ELR (cell line): Measurements from ENCODE around the gene FAM168A.
A peak's percentile ranks its signal among the peaks of the same experiment; 100 is the strongest.
"Not testable (repeated sequence)": the region's sequence is repeated elsewhere in the genome, so short reads cannot be mapped to it uniquely, and the experiment has no call there.

Experiments used
- DNase-seq: peaks from one replicate; pipeline ENCODE4 v3.0.0-alpha.2; 2015; ENCODE audit warnings: low read depth

Gene FAM168A

DNA sequence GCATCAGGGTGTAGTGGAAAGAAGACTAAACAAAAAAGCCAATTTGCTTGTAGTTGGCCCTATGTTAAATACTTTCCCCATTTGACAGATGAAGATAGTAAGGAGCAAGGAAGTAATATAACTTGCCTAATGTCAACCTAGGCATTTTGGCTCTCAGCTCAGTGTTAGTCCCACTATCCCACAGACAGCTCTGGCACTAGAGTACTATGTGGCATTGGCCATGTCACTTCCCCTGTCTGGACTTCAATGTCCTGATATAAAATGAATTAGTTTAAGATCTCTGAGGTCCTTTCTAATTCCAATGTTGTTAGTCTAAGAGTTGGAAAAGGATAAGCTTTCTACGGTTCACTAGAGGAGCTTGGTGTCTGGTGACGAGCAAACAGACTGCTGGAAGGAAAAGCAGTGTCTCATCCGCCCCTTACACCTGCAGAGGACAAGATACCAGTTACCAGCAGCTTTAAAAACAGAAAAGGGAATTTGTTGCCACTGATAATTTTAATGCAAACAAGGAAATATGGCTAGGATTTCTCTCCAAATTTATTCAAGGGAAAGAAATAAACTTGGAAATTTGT lies 129.2 kb downstream of the FAM168A start:
- no peak for DNase-seq

DNA sequence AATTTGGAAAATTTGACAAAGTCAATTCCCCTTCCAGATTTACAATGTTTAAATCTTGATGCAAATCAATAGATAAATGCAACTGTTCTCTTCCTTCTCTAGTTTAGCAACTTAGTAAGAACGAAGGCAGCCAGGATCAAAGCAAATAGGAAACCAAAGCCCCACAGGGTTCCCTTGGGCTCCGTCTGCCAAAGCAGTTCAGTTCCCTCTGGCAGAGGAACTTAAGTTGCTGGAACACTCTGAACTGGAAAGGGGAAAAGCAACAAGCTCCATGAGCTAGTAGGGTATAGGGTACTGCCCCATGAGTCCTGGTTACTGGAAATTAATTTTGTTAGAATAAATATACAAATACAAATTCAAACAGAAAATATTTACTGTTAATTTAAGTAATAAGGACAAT lies 130.4 kb downstream of the FAM168A start:
- DNase-seq = no peak

DNA sequence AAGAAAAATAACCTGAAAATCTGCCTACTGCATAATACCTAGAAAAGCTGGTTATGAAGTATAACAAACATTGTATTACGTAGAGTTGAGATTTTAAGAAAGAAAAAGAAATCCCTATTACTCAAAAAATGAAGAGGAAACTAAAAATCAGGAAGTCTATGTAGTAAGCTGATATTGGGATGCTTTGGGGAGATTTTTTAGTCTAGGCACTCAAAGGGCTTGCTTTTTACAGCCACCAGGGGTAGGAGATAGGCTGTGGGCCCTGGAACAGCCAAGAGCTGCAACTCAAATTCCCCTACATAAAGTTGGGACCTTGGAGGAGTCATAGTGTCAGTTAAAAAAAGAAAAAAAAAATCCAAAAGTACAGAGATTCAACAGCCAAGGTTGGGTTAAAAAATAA lies 131.3 kb downstream of the FAM168A start:
- DNase-seq = no peak

DNA sequence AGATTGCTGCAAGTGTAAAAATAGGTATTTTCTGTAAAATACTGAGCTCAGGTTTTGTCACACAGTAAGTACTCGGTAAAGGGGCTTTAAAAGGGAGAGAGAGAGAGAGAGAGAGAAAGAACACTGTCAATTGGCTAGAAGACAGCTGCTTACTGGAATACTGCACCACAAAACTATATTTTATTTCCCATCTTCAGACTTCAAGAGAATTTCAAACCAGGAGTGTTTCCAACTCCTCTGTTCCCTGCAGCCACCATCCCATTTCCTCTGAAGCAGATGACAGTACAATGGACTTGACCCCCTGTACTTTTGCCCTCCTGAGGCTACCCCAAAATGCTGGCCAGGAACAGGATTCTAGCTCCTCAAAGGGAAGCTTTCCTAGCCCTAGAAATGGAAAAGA lies 132.0 kb downstream of the FAM168A start:
- no peak for DNase-seq

DNA sequence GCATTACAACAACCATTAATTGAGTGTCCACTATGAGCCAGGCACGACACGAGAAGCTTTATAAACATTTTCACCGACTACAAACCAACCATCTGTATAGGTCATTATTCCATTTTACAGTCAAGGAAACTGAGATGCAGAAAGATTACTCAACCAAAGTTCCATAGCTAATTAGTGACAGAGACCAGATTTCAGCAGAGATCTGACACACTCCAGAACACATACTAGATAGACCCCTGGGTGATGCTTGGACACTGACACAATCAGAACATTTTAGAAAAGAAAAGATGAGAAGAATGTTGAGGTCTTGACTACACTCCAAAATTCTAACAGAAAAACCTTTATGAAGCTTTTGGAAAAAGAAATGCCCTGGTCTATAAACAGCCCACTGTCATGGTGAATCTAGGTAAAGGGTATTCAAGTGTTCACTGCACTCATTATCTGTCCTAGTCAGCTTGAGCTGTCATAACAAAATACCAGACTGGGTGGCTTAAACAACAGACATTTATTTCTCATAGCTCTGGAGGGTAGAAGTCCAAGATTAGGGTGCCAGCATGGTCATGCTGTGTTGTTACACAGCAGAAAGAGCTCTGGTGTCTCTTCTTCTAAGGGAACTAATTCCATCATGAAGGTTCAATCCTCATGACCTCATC lies 132.8 kb downstream of the FAM168A start:
- no peak for DNase-seq

DNA sequence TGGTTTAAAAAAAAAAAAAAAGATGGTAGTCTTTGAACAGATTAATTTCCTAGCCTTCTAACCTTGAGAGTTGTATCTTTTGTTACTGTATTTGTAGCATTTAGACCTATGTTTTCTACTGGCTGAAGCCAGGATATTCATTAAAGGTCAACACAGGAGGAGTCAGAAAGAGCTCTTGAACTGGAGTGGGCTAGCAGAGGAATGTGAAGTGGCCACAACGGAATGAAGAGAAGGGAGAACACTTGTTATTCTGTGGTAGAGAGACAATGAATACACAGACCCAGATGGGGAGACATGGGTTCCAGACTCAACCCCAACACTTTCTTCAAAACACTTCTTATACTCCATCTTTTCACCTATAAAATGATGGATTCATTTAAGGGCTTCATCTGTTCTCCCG lies 133.6 kb downstream of the FAM168A start:
- no peak for DNase-seq

DNA sequence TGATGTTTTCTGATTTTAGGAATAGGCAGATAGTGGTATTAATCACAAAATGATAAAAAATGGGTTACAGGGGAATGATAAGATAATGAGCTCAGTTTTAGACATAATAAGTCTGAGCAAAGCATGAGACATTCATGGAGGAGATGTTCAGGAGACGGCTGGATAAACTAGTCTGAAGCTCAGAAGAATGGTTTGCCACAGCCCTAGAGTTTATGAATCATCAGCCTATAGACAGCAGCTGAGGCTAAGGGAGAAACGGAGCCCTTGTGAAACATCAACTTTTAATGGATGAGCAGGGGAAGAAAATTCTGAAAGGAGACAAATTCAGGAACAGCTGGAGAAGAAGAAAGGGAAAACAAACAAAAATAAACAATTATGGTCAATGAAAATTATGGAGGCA lies 134.6 kb downstream of the FAM168A start:
- DNase-seq = peak; percentile 40

DNA sequence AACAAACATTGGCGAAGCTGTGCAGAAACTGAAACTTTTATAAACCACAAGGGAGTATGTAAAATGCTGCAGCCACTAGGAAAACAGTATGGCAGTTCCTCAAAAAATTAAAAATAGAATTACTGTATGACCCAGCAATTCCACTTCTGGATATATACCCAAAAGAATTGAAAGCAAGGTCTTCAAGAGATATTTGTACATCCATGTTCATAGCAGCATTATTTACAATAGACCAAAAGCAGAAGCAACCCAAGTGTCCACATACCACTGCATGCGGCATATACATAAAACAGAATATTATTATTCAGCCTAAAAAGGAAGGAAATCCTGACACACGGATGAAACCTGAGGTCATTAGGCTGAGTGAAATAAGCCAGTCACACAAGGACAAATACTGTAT lies 135.9 kb downstream of the FAM168A start:
- DNase-seq = no peak

DNA sequence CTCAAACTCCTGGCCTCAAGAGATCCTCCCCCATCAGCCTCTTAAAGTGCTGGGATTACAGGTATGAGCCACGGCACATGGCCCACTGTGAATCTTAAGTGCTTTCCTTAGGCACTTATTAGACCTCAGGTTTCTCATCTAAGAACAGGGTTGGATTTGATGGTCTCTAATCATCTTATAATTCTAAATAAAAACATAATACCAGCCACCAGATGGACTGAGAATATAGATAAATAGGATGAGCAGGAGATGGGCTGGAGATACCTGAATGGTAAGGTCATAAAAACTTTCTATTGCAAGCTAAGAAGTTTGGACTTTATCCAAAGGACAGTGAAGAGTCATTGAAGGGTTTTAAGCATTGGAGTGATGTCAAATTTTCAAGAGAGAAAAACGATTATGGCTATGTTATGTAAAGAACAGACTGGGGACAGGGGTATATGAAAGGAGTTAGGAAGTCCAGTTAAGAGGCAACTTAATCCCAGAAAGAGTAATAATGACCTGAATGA lies 136.5 kb downstream of the FAM168A start:
- DNase-seq = no peak

DNA sequence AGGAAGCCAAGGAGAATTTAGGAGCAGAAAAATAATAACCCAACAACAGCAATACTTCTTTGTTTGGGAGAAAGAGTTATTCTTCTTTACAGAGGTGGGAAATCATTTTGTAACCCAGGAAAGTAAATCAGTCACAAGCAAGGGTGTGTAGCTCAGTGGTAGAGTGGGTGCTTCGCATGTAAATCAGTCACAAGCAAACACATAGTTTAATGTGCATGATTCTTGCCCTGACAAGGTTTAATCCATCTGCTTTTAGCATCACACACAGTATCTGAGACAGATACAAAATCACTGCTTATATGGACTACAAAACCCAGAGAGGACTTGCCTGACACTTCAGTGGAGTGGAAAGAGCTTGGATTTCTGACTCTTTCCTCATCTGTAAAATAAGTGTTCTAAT lies 139.7 kb downstream of the FAM168A start:
- no peak for DNase-seq

DNA sequence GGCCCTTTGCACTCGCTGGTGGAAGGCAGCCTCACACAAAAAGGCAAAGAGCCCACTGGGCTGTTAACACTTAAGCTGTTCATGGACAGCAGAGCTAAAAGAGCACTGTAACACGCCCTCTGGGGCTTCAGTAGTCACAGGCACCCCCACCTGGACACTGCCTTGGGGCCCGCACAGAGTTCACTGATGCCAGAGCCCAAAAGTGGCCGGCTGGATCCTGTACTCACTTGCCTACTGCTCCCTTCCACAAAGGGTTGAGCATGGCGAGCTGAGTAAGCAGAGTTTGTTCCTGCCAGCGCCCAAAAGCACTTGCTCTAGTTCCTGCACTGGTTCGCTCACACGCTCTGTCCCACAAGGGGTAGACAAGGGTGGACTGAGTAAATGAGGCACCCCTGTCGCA lies 142.9 kb downstream of the FAM168A start:
- no peak for DNase-seq

DNA sequence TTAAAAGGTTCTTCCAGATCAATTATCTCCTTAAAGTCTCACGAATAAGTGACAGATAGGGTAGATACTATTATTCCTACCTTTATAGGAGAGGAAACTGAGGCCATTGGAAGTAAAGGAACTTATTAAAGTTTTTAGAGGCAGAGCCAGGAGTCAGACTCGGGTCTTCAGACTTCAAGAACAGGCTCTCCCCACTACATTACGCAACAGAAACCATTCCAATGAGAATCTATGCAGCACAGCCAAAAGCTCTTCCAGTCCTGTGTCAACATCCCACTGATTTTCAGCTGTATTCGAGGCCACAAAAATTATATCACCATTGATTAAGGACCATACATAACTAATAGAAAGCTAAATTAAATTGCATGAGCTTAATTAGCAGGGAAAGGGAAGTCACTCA lies 144.3 kb downstream of the FAM168A start:
- DNase-seq = no peak

DNA sequence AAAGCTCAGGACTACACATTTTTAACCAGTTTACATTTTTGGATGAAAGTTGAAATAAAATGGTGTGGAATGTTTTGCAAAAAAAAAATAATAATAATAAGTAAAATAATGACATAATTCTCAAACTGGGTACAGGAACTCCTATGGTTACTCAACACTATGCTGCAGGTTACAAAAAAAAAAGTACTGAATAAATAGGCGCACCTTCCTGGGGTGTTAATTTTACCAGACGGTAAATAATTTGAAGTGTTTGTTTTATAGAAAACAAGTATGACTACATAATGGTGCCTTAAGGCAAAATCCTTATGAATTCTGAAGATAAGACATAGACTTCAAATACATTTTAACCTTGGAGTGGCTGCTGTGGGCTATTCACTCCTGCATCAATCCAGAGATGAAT lies 145.2 kb downstream of the FAM168A start:
- no peak for DNase-seq

DNA sequence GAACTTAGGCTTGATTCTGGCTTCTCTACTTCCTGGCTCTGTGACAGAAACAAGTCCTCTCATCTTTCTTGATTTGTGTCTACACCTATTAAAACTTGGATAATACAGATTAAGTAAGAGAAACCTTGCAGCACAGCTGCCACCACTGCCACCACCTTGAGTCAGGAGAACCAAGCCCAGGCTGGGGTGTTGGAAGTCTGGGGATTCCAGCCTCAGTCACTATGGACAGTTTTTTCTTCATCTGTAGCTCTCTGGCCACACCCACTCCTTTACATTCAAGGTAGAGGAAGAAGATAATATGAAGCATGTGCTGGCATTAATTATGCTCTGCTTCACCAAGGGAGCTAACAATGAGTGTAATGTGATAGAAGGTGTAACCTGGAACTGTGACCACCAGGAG lies 146.0 kb downstream of the FAM168A start:
- no peak for DNase-seq

DNA sequence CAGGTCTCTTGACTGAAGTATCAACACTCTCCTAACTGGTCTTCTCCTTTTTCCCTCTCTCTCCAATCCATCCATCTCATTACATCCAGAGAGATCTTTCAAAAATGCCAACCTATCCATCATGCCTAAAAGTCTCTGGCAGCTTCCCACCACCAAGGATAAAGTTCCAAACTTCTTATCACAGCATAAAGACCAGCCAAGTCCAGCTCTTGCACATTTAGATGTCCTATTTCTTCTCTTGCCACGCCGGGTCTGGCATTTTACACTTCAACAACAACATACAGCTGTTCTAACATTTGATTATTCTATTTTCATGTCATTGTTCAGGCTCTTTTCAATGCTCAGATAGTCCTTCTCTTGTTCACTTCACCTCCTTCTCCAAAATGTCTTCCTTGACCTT lies 151.1 kb downstream of the FAM168A start:
- no peak for DNase-seq

DNA sequence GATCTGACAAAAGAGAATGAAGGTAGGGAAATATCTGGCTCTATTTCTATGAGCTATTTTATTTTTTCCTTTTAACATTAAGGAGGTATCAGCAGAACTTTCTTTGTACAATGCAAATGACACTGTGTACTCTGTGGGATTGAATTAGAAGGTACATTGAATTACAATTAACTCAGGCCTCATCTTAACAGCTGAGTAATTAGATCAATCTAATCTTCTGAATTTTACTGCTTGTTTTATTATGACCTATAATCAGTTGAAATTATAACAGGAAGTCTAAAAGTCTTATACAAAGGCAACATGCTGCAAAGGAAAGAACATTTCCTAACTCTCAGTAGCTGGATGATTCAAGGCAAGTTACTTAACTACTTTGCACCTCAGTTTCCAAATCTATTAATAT lies 151.9 kb downstream of the FAM168A start:
- no peak for DNase-seq

DNA sequence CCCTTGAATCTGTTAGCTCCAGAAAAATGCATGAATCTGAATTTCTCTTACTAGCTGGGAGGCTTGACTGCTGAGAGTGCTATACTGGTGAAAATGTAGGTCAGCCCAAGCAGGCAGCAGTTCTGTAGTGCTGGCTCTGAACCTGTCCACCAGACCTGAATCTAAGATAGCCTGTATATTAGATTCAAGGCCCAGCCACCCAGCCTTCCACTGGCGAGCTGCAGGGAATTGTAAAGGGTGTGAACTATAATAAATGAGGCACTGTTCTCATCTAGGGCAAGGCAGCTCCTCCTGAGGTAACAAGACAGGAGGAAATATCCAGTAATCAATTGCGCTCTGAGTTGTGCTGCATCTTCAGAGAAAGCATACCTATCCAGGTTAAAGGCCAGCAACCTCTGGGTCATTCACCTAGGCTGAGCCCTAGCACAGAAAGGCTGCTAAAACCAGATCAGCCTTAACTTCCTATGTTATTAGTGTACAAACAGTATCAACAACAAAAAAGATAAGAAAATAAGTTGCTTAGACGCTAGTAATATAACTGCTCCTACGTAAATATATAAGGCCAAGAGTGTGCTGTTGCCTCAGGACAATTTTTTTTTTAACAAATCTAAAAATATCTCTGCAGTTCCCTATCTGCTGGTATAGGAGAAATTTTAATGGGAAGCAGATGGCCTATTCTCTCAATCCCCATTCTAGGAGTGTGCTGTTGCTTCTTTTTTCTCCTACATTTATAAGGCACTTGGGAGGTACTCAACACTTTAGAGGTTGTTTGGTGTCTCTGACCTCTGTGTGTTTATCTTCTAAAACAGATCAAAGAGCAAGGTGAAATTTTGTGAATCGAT lies 158.7 kb downstream of the FAM168A start:
- DNase-seq = no peak

DNA sequence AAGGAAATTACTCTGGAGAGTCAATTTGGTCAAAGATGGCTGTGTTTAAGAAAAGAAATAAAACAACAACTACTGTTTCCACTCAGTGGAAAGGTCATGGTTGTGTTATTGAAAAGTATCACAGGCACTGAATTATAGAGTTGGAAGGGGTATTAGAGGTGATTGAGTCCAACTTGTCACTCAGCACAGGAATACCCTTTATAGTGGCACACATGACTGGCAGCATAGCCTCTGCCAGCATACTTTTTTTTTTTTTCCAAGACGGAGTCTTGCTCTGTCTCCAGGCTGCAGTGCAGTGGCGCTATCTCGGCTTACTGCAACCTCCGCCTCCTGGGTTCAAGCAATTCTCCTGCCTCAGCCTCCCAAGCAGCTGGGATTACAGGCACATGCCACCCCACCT lies 161.1 kb downstream of the FAM168A start:
- not testable (repeated sequence) for DNase-seq

DNA sequence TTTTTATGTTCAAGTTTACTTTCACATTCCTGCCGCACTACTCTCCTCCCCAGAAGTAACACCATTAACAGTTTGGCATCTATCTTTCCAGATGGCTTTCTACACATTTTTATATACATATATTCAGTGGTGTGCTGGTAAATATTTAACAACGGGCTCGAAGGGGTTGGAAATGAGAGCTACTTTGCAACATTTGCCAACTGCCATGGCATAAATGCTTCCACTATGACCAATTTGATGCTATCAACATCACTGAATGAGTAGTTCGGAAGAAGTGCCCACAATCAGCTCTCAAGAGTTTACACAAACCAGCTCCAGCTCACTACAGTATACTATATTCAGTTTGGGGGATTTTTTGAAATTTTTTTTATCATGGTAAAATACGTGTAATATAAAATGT lies 166.5 kb downstream of the FAM168A start:
- peak; percentile 19 for DNase-seq

DNA sequence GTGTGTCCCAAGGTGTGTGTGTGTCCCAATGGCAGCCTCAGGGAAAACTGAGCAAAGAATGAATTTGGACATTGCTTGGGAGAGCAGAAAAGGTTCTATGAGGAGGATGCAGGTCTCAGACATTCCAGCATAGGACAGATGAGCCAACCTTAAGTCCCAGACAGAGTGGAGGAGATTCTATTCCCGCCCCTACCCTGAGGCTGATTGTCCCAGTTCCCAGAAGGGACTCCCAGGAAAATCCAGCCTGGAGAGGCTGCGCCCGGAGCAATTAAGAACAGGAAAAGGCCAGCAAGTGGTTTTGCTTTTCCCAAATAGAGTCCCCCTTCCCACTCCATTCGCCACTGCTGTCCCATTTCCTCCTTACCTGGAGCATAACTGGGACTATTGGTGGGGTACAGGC lies 167.6 kb downstream of the FAM168A start:
- no peak for DNase-seq

DNA sequence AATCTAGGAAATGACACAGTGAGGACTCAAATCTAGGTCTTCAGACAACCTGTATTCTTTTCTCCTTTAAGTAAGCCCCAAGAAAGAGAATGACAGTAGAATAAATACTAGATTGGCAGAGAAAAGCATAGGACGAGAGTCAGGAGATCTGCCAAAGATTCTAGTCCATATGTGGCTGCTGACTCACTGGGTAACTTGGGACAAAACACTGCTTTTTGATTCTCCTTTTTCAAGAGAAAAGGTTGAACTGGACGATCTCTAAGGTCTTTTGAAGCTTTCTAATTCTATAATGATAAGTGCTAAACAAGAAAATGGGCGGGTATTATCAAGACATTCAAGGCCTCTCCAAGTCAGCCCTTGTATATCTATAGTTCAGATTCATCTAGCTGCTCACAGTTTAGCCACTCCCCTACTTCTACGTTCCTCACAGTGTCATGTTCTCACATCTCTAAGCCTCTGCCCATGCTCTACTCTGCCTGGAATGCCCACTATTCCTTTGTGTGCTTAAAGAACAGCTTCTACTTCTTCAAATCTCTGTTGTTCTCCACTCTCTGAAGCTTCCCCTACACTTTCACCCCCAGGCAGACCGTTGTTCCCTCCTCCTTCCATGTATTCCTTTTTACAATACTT lies 168.7 kb downstream of the FAM168A start:
- DNase-seq = peak; percentile 23

DNA sequence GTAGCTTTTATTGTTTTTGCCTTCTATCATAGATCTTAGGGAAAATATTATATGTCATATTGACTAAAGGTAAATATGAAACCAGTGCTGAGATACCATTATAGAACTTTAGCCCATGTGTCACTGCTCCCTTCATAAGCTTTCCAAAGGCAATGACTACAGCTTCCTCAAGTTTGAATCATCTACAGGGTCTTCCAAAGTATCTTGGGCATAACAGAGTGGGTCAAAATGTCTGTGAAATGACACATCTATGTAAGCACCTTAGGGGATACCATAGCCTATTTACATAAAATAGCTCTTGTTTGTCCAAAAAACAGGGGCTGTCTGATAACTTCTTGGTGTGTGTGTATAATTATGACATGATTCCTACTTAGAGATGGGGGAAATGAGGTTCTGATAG lies 169.2 kb downstream of the FAM168A start:
- DNase-seq = peak; percentile 32

DNA sequence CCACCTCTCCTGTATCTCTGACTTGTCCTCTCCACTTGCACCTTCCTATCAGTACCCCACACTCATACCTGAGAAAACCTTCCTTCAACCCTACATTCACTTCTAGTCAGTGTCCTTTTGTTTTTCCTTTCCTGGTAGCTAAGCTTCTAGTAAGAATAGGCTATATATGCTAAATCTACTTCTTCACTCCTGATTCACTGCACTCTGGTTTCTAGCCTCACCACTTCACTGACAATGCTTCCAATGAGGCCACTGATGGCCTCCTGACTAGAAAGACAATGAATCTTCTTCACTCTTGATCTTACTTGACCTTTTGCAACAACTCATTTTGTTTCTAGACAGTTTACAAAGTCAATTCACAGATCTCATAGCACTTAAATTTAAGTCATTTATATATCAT lies 169.7 kb downstream of the FAM168A start:
- DNase-seq = no peak
